Panc1 (cell line): Measurements from ENCODE around the gene ROBO2. TPM values are rescaled to one million over a fixed set of nuclear protein-coding genes. Genes with fewer than 3 reads are reported as not detected.

ENCODE experiments used
- ATAC-seq: fragments of 200-7000 bp; cut with Tn5 transposase; 2 replicates; pipeline ENCODE4 v1.9.1; 2020; ENCODE audit warnings: mild to moderate bottlenecking, moderate library complexity
- BruUV-seq: library from RNA; stranded (reverse); fragments of 400-500 nt; replicated peaks from 2 replicates; lab custom pipeline; 2021; lab: Mats Ljungman, UMichigan
- CTCF ChIA-PET: fragments of 300-600 bp; sonication (Branson Sonifier 250); formaldehyde crosslinking; loops from one replicate; lab custom pipeline; 2022; ENCODE audit warnings: antibody characterized with exemption; lab: Charles Lee
- POLR2A ChIA-PET: fragments of 300-600 bp; sonication (Branson Sonifier 250); formaldehyde crosslinking; loops from one replicate; lab custom pipeline; 2022; ENCODE audit warnings: antibody characterized with exemption; lab: Charles Lee
- DNase-seq: peaks from one replicate; pipeline ENCODE4 v3.0.0-alpha.2; 2010; ENCODE audit warnings: low read depth, low spot score
- H3K27ac ChIP-seq: 2 replicates; pipeline ENCODE4 v1.5.1; 2011; ENCODE audit warnings: mild to moderate bottlenecking, low read length, inconsistent platforms
- H3K27me3 ChIP-seq: fragments of 200-500 bp; sonication (Bioruptor generic); 2 replicates; pipeline ENCODE4 v1.6.0; 2014; ENCODE audit warnings: low read length, inconsistent platforms; ENCODE audit not compliant: control insufficient read depth, insufficient read depth
- H3K36me3 ChIP-seq: fragments of 200-500 bp; sonication (Bioruptor generic); 2 replicates; pipeline ENCODE4 v1.5.1; 2014; ENCODE audit warnings: inconsistent platforms, mild to moderate bottlenecking, low read length, moderate library complexity; ENCODE audit not compliant: control insufficient read depth, insufficient read depth
- H3K4me1 ChIP-seq: 2 replicates; pipeline ENCODE4 v1.5.1; 2011; ENCODE audit warnings: inconsistent platforms, mild to moderate bottlenecking, low read length, moderate library complexity; ENCODE audit not compliant: control insufficient read depth, insufficient read depth
- H3K4me3 ChIP-seq, 2 experiments: 2 replicates each; pipeline ENCODE4 v1.5.1; 2011 to 2012; ENCODE audit warnings: low read depth in 2 of 2, low read length in 2 of 2, mild to moderate bottlenecking in 2 of 2, inconsistent platforms in 1 of 2, moderate library complexity in 1 of 2
- H3K9me3 ChIP-seq: fragments of 200-500 bp; sonication (Bioruptor generic); 2 replicates; pipeline ENCODE4 v1.5.1; 2014; ENCODE audit warnings: low read depth, mild to moderate bottlenecking, inconsistent platforms, low read length, moderate library complexity; ENCODE audit not compliant: control insufficient read depth, insufficient read depth
- POLR2AphosphoS5 ChIP-seq: IDR thresholded peaks from 2 replicates; pipeline ENCODE4 v1.6.1; 2012; ENCODE audit warnings: mild to moderate bottlenecking, low read depth, low read length, moderate library complexity
- SIN3A ChIP-seq: IDR thresholded peaks from 2 replicates; pipeline ENCODE4 v1.6.1; 2012; ENCODE audit warnings: low read depth, mild to moderate bottlenecking, low read length, moderate library complexity, borderline replicate concordance; ENCODE audit not compliant: insufficient read depth
- TCF7L2 ChIP-seq: IDR thresholded peaks from 2 replicates; pipeline ENCODE4 v1.6.1; 2011; ENCODE audit warnings: mild to moderate bottlenecking, low read depth, low read length, inconsistent platforms
- in situ Hi-C: cut with HindIII; loops from 2 replicates; pipeline ENCODE4 v1.10.0; 2016; ENCODE audit warnings: low sequenced_read_pairs, low pct_unique_long_range_greater_than_20kb
- intact Hi-C: fragments of 100-400 bp; cut with micrococcal nuclease; formaldehyde crosslinking; loops from one replicate; pipeline ENCODE4 v1.10.0; 2022; ENCODE audit not compliant: unreplicated experiment
- total RNA-seq: library from RNA; stranded (reverse); gene quantifications from one replicate; pipeline ENCODE4 v1.2.1, GENCODE V29; 2021; ENCODE audit not compliant: unreplicated experiment
- TF ChIP-seq, protein P1 (sequence below): fragments of 450-650 bp; IDR thresholded peaks from 2 replicates; pipeline ENCODE4 v1.5.1; 2017; ENCODE audit warnings: mild to moderate bottlenecking
- TF ChIP-seq, protein P2 (sequence below), 2 experiments: IDR thresholded peaks; 2 replicates each; pipeline ENCODE4 v1.6.1; 2011 to 2012; ENCODE audit warnings: low read depth in 2 of 2, control low read depth in 1 of 2, low read length in 1 of 2, mild to moderate bottlenecking in 1 of 2, moderate library complexity in 1 of 2; ENCODE audit not compliant: insufficient read depth in 1 of 2

The ROBO2 gene
- total RNA-seq, 1 experiment from 2014 or later = 1.3 TPM

DNA sequence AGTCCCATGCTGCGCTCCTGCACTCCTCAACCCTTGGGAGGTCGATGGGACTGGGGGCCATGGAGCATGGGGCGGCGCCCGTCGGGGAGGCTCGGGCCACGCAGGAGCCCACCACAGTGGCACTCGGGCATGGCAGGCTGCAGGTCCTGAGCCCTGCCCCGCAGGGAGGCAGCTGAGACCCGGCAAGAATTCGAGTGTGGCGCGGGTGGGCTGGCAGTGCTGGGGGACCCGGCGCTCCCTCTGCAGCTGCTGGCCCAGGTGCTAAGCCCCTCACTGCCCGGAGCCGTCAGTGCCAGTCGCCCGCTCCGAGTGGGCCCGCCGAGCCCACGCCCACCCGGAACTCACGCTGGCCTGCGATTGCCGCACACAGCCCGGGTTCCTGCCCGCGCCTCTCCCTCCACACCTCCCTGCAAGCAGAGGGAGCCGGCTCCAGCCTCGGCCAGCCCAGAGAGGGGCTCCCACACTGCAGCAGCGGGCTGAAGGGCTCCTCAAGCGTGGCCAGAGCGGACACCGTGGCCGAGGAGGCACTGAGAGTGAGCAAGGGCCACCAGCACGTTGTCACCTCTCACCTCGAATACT lies 200.3 kb downstream of the ROBO2 start:
- TF ChIP-seq, protein P1, sequence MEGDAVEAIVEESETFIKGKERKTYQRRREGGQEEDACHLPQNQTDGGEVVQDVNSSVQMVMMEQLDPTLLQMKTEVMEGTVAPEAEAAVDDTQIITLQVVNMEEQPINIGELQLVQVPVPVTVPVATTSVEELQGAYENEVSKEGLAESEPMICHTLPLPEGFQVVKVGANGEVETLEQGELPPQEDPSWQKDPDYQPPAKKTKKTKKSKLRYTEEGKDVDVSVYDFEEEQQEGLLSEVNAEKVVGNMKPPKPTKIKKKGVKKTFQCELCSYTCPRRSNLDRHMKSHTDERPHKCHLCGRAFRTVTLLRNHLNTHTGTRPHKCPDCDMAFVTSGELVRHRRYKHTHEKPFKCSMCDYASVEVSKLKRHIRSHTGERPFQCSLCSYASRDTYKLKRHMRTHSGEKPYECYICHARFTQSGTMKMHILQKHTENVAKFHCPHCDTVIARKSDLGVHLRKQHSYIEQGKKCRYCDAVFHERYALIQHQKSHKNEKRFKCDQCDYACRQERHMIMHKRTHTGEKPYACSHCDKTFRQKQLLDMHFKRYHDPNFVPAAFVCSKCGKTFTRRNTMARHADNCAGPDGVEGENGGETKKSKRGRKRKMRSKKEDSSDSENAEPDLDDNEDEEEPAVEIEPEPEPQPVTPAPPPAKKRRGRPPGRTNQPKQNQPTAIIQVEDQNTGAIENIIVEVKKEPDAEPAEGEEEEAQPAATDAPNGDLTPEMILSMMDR = no peak
- TF ChIP-seq, protein P2, sequence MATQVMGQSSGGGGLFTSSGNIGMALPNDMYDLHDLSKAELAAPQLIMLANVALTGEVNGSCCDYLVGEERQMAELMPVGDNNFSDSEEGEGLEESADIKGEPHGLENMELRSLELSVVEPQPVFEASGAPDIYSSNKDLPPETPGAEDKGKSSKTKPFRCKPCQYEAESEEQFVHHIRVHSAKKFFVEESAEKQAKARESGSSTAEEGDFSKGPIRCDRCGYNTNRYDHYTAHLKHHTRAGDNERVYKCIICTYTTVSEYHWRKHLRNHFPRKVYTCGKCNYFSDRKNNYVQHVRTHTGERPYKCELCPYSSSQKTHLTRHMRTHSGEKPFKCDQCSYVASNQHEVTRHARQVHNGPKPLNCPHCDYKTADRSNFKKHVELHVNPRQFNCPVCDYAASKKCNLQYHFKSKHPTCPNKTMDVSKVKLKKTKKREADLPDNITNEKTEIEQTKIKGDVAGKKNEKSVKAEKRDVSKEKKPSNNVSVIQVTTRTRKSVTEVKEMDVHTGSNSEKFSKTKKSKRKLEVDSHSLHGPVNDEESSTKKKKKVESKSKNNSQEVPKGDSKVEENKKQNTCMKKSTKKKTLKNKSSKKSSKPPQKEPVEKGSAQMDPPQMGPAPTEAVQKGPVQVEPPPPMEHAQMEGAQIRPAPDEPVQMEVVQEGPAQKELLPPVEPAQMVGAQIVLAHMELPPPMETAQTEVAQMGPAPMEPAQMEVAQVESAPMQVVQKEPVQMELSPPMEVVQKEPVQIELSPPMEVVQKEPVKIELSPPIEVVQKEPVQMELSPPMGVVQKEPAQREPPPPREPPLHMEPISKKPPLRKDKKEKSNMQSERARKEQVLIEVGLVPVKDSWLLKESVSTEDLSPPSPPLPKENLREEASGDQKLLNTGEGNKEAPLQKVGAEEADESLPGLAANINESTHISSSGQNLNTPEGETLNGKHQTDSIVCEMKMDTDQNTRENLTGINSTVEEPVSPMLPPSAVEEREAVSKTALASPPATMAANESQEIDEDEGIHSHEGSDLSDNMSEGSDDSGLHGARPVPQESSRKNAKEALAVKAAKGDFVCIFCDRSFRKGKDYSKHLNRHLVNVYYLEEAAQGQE (IDR thresholded peaks at IDR 0.05; ENCODE audit: insufficient read depth in 1 of 2, low read depth in 2 of 2, low read length in 1 of 2) = no peak
- TF ChIP-seq POLR2AphosphoS5 = no peak
- no peak for TF ChIP-seq SIN3A
- TF ChIP-seq TCF7L2 = no peak
- no TSS peak for BruUV-seq
- Histone ChIP-seq H3K9me3 (no peaks in the 10 kb centered on the region), H3K4me3 (no peak overlapping the region), H3K27me3 (no peaks in the 10 kb centered on the region), H3K36me3 (no peaks in the 10 kb centered on the region), H3K27ac (no peak overlapping the region), H3K4me1 (no peaks in the 10 kb centered on the region)
- CTCF ChIA-PET = no interaction called here
- no peak for ATAC-seq
- in situ Hi-C loops (no loop called here), intact Hi-C loops (no loop called here)
- POLR2A ChIA-PET = interaction anchor here (0.6 kb wide), 1 partner anchor 201 kb away, joined by 3 read pairs; the partner anchor contains the start of gene ROBO2
- no peak for DNase-seq

DNA sequence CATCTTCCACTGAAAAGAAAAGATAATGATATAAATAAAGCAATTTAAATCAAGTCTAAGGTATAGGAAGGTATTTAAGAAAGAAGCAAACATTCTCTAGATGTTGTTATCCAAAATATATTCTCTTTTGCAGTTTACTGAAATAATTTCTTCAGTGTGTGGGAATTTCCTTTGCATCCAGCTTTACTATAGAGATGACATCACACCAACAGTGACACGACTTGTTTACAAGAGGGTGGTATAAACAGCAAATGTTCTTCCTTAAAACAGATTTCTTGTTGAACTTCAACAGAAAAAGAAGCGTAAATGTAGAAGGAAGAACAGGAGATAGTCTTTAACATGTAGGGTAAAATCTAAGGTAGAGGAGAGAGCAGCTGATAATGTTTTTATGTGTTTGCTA lies 202.5 kb downstream of the ROBO2 start:
- ATAC-seq = no peak
- in situ Hi-C loops = no loop called here
- H3K27me3 ChIP-seq = no peaks in the 10 kb centered on the region

More for the DNA sequence above, 202.5 kb downstream of the ROBO2 start:
- TF ChIP-seq, protein P2 (IDR thresholded peaks at IDR 0.05; ENCODE audit: insufficient read depth in 1 of 2, low read depth in 2 of 2, low read length in 1 of 2) = no peak
- TF ChIP-seq POLR2AphosphoS5 (no peak), TCF7L2 (no peak), SIN3A (no peak)
- TF ChIP-seq, protein P1 = no peak
- Histone ChIP-seq H3K27ac (no peak overlapping the region), H3K36me3 (no peaks in the 10 kb centered on the region), H3K4me3 (no peak overlapping the region), H3K9me3 (no peaks in the 10 kb centered on the region), H3K4me1 (no peaks in the 10 kb centered on the region)
- BruUV-seq = no TSS peak
- intact Hi-C loops = no loop called here
- CTCF ChIA-PET = no interaction called here
- DNase-seq = no peak
- POLR2A ChIA-PET = no interaction called here
